ENCODE measurements around the gene MSANTD1.

DNA sequence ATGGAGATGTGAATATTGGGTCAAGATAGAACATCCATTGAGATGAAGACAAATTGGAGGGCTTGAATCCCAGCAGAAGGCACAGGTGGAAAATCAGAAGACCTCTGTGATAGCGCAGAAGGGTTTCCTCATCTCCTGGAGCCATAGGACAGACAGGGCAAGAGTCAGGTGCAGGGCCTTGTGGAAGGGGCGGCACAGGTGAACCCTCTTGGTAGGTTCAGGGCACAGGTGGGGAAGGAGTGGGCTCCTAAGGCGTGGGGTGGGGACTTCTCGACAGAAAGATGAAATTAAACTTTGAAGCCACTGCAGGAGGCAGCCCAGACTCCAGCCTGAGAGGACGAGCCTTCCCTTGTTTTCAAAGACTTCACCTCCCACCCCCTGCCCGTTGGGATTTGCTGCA is 34.5 kb downstream of the MSANTD1 start:
- TF ChIP-seq, protein P1, sequence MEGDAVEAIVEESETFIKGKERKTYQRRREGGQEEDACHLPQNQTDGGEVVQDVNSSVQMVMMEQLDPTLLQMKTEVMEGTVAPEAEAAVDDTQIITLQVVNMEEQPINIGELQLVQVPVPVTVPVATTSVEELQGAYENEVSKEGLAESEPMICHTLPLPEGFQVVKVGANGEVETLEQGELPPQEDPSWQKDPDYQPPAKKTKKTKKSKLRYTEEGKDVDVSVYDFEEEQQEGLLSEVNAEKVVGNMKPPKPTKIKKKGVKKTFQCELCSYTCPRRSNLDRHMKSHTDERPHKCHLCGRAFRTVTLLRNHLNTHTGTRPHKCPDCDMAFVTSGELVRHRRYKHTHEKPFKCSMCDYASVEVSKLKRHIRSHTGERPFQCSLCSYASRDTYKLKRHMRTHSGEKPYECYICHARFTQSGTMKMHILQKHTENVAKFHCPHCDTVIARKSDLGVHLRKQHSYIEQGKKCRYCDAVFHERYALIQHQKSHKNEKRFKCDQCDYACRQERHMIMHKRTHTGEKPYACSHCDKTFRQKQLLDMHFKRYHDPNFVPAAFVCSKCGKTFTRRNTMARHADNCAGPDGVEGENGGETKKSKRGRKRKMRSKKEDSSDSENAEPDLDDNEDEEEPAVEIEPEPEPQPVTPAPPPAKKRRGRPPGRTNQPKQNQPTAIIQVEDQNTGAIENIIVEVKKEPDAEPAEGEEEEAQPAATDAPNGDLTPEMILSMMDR (IDR thresholded peaks at IDR 0.05) = no peak
- TF ChIP-seq POLR2A (IDR thresholded peaks at IDR 0.05) = no peak

All from suprapubic skin (tissue), 3 donors.